WTC11 (cell line): ENCODE data around the gene BEX2. TPM values are rescaled to one million over a fixed set of nuclear protein-coding genes. Genes with fewer than 3 reads are reported as not detected.
"Not testable (repeated sequence)": the region's sequence is repeated elsewhere in the genome, so short reads cannot be mapped to it uniquely, and the experiment has no call there.

Experiments
- ATAC-seq: fragments of 200-7000 bp; cut with Tn5 transposase; 2 replicates; pipeline ENCODE4 v1.10.0; 2021; ENCODE audit warnings: mild to moderate bottlenecking, moderate library complexity
- CTCF ChIA-PET: fragments of 300-600 bp; sonication (Branson Sonifier 250); formaldehyde crosslinking; loops from one replicate; lab custom pipeline; 2021; ENCODE audit warnings: antibody characterized with exemption; lab: Charles Lee
- POLR2A ChIA-PET: fragments of 350-600 bp; sonication (Branson Sonifier 250); formaldehyde crosslinking; loops from one replicate; lab custom pipeline; 2021; ENCODE audit warnings: antibody characterized with exemption; lab: Charles Lee
- DNase-seq: peaks from one replicate; pipeline ENCODE4 v3.0.0; 2021; ENCODE audit warnings: low spot score
- H3K27ac Mint-ChIP-seq: 2 replicates; pipeline ENCODE4 v1.8.0; 2021; ENCODE audit warnings: mixed read lengths
- H3K27me3 Mint-ChIP-seq: 2 replicates; pipeline ENCODE4 v1.8.0; 2021; ENCODE audit warnings: low read depth, mild to moderate bottlenecking, moderate library complexity, mixed read lengths
- H3K36me3 Mint-ChIP-seq: 2 replicates; pipeline ENCODE4 v1.8.0; 2021; ENCODE audit warnings: mixed read lengths
- H3K4me1 Mint-ChIP-seq: 2 replicates; pipeline ENCODE4 v1.8.0; 2022; ENCODE audit warnings: mixed read lengths
- H3K4me3 Mint-ChIP-seq: 2 replicates; pipeline ENCODE4 v1.8.0; 2021; ENCODE audit warnings: mild to moderate bottlenecking, moderate library complexity, mixed read lengths
- H3K9me3 Mint-ChIP-seq: 2 replicates; pipeline ENCODE4 v1.8.0; 2021; ENCODE audit warnings: mixed read lengths
- ATF3 ChIP-seq: sonication (generic); formaldehyde crosslinking; conservative IDR thresholded peaks from 2 replicates; pipeline ENCODE4 v1.8.1; 2022; ENCODE audit warnings: mild to moderate bottlenecking, missing genetic modification reagents
- CBFB ChIP-seq: sonication (generic); formaldehyde crosslinking; IDR thresholded peaks from 2 replicates; pipeline ENCODE4 v1.8.1; 2022; ENCODE audit warnings: mild to moderate bottlenecking, low read depth, missing genetic modification reagents
- CREM ChIP-seq: sonication (generic); formaldehyde crosslinking; IDR thresholded peaks from 2 replicates; pipeline ENCODE4 v1.8.1; 2022; ENCODE audit warnings: mild to moderate bottlenecking, missing genetic modification reagents, moderate library complexity
- E2F5 ChIP-seq: sonication (generic); formaldehyde crosslinking; IDR thresholded peaks from 2 replicates; pipeline ENCODE4 v1.8.1; 2022; ENCODE audit warnings: mild to moderate bottlenecking, moderate library complexity, missing genetic modification reagents
- EMX1 ChIP-seq: fragments of 250-450 bp; sonication (Bioruptor Pico); IDR thresholded peaks from 2 replicates; pipeline ENCODE4 v1.8.0; 2021; ENCODE audit warnings: mild to moderate bottlenecking
- FOXP1 ChIP-seq: sonication (generic); formaldehyde crosslinking; IDR thresholded peaks from 2 replicates; pipeline ENCODE4 v1.8.0; 2022; ENCODE audit warnings: missing genetic modification reagents, mild to moderate bottlenecking, moderate library complexity, borderline replicate concordance
- GRHL2 ChIP-seq: fragments of 250-450 bp; sonication (Bioruptor Pico); IDR thresholded peaks from 2 replicates; pipeline ENCODE4 v1.8.0; 2022; ENCODE audit warnings: mild to moderate bottlenecking, moderate library complexity; ENCODE audit not compliant: insufficient replicate concordance, severe bottlenecking
- HMGXB4 ChIP-seq: sonication (generic); formaldehyde crosslinking; IDR thresholded peaks from 2 replicates; pipeline ENCODE4 v1.8.1; 2023; ENCODE audit warnings: mild to moderate bottlenecking, moderate library complexity, missing genetic modification reagents
- IRF1 ChIP-seq: sonication (generic); formaldehyde crosslinking; IDR thresholded peaks from 2 replicates; pipeline ENCODE4 v1.8.0; 2023; ENCODE audit warnings: missing genetic modification reagents
- JUN ChIP-seq: sonication (generic); formaldehyde crosslinking; IDR thresholded peaks from 2 replicates; pipeline ENCODE4 v1.8.0; 2023; ENCODE audit warnings: mild to moderate bottlenecking, missing genetic modification reagents
- MLX ChIP-seq: sonication (generic); formaldehyde crosslinking; IDR thresholded peaks from 2 replicates; pipeline ENCODE4 v1.8.1; 2023; ENCODE audit warnings: mild to moderate bottlenecking, missing genetic modification reagents, moderate library complexity
- NFATC4 ChIP-seq: fragments of 250-450 bp; sonication (Bioruptor Pico); IDR thresholded peaks from 2 replicates; pipeline ENCODE4 v1.9.0; 2021; ENCODE audit warnings: mild to moderate bottlenecking
- NR2C2 ChIP-seq: sonication (generic); formaldehyde crosslinking; IDR thresholded peaks from 2 replicates; pipeline ENCODE4 v1.8.0; 2022; ENCODE audit warnings: mild to moderate bottlenecking, missing genetic modification reagents
- SMAD4 ChIP-seq: sonication (generic); formaldehyde crosslinking; IDR thresholded peaks from 2 replicates; pipeline ENCODE4 v1.8.0; 2022; ENCODE audit warnings: mild to moderate bottlenecking, missing genetic modification reagents
- SP1 ChIP-seq: sonication (generic); formaldehyde crosslinking; conservative IDR thresholded peaks from 2 replicates; pipeline ENCODE4 v1.8.1; 2022; ENCODE audit warnings: missing genetic modification reagents
- TEAD1 ChIP-seq: sonication (generic); formaldehyde crosslinking; IDR thresholded peaks from 2 replicates; pipeline ENCODE4 v1.8.0; 2022; ENCODE audit warnings: mild to moderate bottlenecking, missing genetic modification reagents
- TEAD4 ChIP-seq: sonication (generic); formaldehyde crosslinking; IDR thresholded peaks from 2 replicates; pipeline ENCODE4 v1.8.0; 2022; ENCODE audit warnings: mild to moderate bottlenecking, missing genetic modification reagents
- ZMAT4 ChIP-seq: fragments of 250-450 bp; sonication (Bioruptor Pico); IDR thresholded peaks from 2 replicates; pipeline ENCODE4 v1.9.0; 2021; ENCODE audit warnings: mild to moderate bottlenecking
- ZNF138 ChIP-seq: sonication (generic); formaldehyde crosslinking; conservative IDR thresholded peaks from 2 replicates; pipeline ENCODE4 v1.8.1; 2022; ENCODE audit warnings: mild to moderate bottlenecking, moderate library complexity, missing genetic modification reagents
- ZNF317 ChIP-seq: sonication (generic); formaldehyde crosslinking; IDR thresholded peaks from 2 replicates; pipeline ENCODE4 v1.8.1; 2023; ENCODE audit warnings: low read depth, mild to moderate bottlenecking, moderate library complexity, missing genetic modification reagents, borderline replicate concordance
- ZNF416 ChIP-seq: fragments of 250-450 bp; sonication (Bioruptor Pico); IDR thresholded peaks from 2 replicates; pipeline ENCODE4 v1.9.0; 2021; ENCODE audit warnings: mild to moderate bottlenecking, inconsistent platforms
- ZNF425 ChIP-seq: fragments of 250-450 bp; sonication (Bioruptor Pico); conservative IDR thresholded peaks from 2 replicates; pipeline ENCODE4 v1.9.0; 2021; ENCODE audit warnings: mild to moderate bottlenecking
- ZNF671 ChIP-seq: fragments of 250-450 bp; sonication (Bioruptor Pico); IDR thresholded peaks from 2 replicates; pipeline ENCODE4 v1.8.0; 2021; ENCODE audit warnings: mild to moderate bottlenecking
- total RNA-seq: library from RNA; stranded (reverse); gene quantifications from 3 replicates; pipeline ENCODE4 v1.2.3, GENCODE V29; 2021

The BEX2 gene
- total RNA-seq, 1 experiment from 2014 or later = 30.6 TPM

GRCh38 chrX:103305666-103306065, 5.1 kb downstream of the BEX2 start:
- POLR2A ChIA-PET, H3K4me1 Mint-ChIP-seq, H3K9me3 Mint-ChIP-seq, ATAC-seq, H3K27ac Mint-ChIP-seq, DNase-seq, CTCF ChIA-PET, H3K36me3 Mint-ChIP-seq, H3K4me3 Mint-ChIP-seq: not testable (repeated sequence)
- H3K27me3 Mint-ChIP-seq = peaks cover 37% of the 10 kb centered on the region

GRCh38 chrX:103304705-103305104, 6.1 kb downstream of the BEX2 start:
- ATAC-seq (no peak), DNase-seq (no peak)
- POLR2A ChIA-PET = no interaction called here
- H3K36me3 Mint-ChIP-seq = no peaks in the 10 kb centered on the region
- no peak overlapping the region for H3K4me3 Mint-ChIP-seq
- no peak for TF ChIP-seq EMX1 (CRISPR knock-in tag)
- H3K27ac Mint-ChIP-seq = no peak overlapping the region
- no peaks in the 10 kb centered on the region for H3K9me3 Mint-ChIP-seq
- H3K4me1 Mint-ChIP-seq = peaks cover 2% of the 10 kb centered on the region; the same call in 1 of the 2 replicates
- H3K27me3 Mint-ChIP-seq = peaks cover 44% of the 10 kb centered on the region
- CTCF ChIA-PET = no interaction called here

GRCh38 chrX:103293118-103293517, 17.7 kb downstream of the BEX2 start:
- Mint-ChIP-seq H3K9me3 (peaks cover 4% of the 10 kb centered on the region; the same call in 1 of the 2 replicates), H3K4me1 (peaks cover 15% of the 10 kb centered on the region), H3K4me3 (no peak overlapping the region), H3K36me3 (no peaks in the 10 kb centered on the region), H3K27ac (no peak overlapping the region), H3K27me3 (peaks cover 75% of the 10 kb centered on the region)
- ChIA-PET CTCF (no interaction called here), POLR2A (no interaction called here)
- TF ChIP-seq ZNF317 (no peak), NFATC4 (CRISPR knock-in tag) (no peak), EMX1 (CRISPR knock-in tag) (no peak), SMAD4 (no peak), FOXP1 (CRISPR knock-in tag) (no peak), CREM (CRISPR knock-in tag) (no peak), SP1 (CRISPR knock-in tag) (no peak), ZNF671 (CRISPR knock-in tag) (no peak), HMGXB4 (no peak), JUN (CRISPR knock-in tag) (no peak), ZNF416 (CRISPR knock-in tag) (no peak), ZMAT4 (CRISPR knock-in tag) (no peak), ATF3 (CRISPR knock-in tag) (no peak), GRHL2 (CRISPR knock-in tag) (no peak), TEAD1 (CRISPR knock-in tag) (no peak)
- DNase-seq (no peak), ATAC-seq (no peak)

GRCh38 chrX:103279624-103280023, 31.2 kb downstream of the BEX2 start:
- ChIA-PET CTCF (no interaction called here), POLR2A (no interaction called here)
- ATAC-seq (no peak), DNase-seq (no peak)
- no peak overlapping the region for H3K4me3 Mint-ChIP-seq
- H3K27ac Mint-ChIP-seq = no peak overlapping the region
- H3K36me3 Mint-ChIP-seq = peaks cover 4% of the 10 kb centered on the region; the same call in 1 of the 2 replicates
- peaks cover 8% of the 10 kb centered on the region; the same call in 1 of the 2 replicates for H3K9me3 Mint-ChIP-seq
- H3K27me3 Mint-ChIP-seq = peaks cover 54% of the 10 kb centered on the region
- H3K4me1 Mint-ChIP-seq = peaks cover 17% of the 10 kb centered on the region
- TF ChIP-seq ZNF138 (no peak), MLX (no peak), IRF1 (CRISPR knock-in tag) (no peak), ZNF425 (CRISPR knock-in tag) (no peak), E2F5 (CRISPR knock-in tag) (no peak), NR2C2 (CRISPR knock-in tag) (no peak), TEAD4 (no peak), CBFB (CRISPR knock-in tag) (no peak)
